Muscle layer of colon (tissue), 2 donors: ENCODE data around the gene N4BP2L1.

Experiments used
- H3K27ac ChIP-seq: one replicate; pipeline ENCODE4 v1.7.0; 2013; ENCODE audit warnings: low read depth, mild to moderate bottlenecking, low read length, moderate library complexity
- H3K27me3 ChIP-seq, 2 donors: one replicate each; pipeline ENCODE4 v1.7.0; 2013; ENCODE audit warnings: low read length in 2 of 2, mild to moderate bottlenecking in 2 of 2; ENCODE audit not compliant: insufficient read depth in 2 of 2, control insufficient read depth in 1 of 2
- H3K36me3 ChIP-seq: one replicate; pipeline ENCODE4 v1.7.0; 2013; ENCODE audit warnings: mild to moderate bottlenecking, low read length; ENCODE audit not compliant: insufficient read depth
- H3K4me1 ChIP-seq: one replicate; pipeline ENCODE4 v1.7.0; 2013; ENCODE audit warnings: mild to moderate bottlenecking, low read length; ENCODE audit not compliant: insufficient read depth
- H3K4me3 ChIP-seq, 2 donors: one replicate each; pipeline ENCODE4 v1.7.0; 2013; ENCODE audit warnings: low read length in 2 of 2, low read depth in 1 of 2, mild to moderate bottlenecking in 1 of 2, moderate library complexity in 1 of 2
- H3K9ac ChIP-seq: one replicate; pipeline ENCODE4 v1.7.0; 2013; ENCODE audit warnings: low read length
- H3K9me3 ChIP-seq: one replicate; pipeline ENCODE4 v1.7.0; 2013; ENCODE audit warnings: mild to moderate bottlenecking, low read length
- donor health status: abdominal sarcoma.
- donor health status: Adenocarcinoma of cecum.

The N4BP2L1 gene

GRCh38 chr13:32427852-32428580, at the start of gene N4BP2L1:
TSS of gene N4BP2L1 (minus strand) at chr13:32428130. CDS start at chr13:32428082, 48 bp downstream.
- H3K27ac ChIP-seq: peak within 1 kb of the TSS; percentile 68
- H3K9me3 ChIP-seq: no peaks in the 10 kb centered on the region
- H3K36me3 ChIP-seq: no peaks in the 10 kb centered on the region
- H3K27me3 ChIP-seq: no peaks in the 10 kb centered on the region
- H3K4me3 ChIP-seq: peak within 1 kb of the TSS; percentile 80 to 93
- H3K4me1 ChIP-seq: peaks cover 10% of the 10 kb centered on the region
- H3K9ac ChIP-seq: peak within 1 kb of the TSS; percentile 55

- Histone ChIP-seq H3K4me1 (no peaks in the 10 kb centered on the region), H3K27ac (no peak overlapping the region), H3K9me3 (no peaks in the 10 kb centered on the region), H3K4me3 (no peak overlapping the region), H3K36me3 (no peaks in the 10 kb centered on the region), H3K9ac (no peak overlapping the region), H3K27me3 (no peaks in the 10 kb centered on the region)
These were observed 49.0 kb upstream of the N4BP2L1 start for GRCh38 chr13:32476892-32477291.

GRCh38 chr13:32476021-32476731, 48.2 kb upstream of the N4BP2L1 start:
- Histone ChIP-seq H3K9me3 (no peaks in the 10 kb centered on the region), H3K27ac (no peak overlapping the region), H3K4me1 (no peaks in the 10 kb centered on the region), H3K27me3 (no peaks in the 10 kb centered on the region), H3K4me3 (no peak overlapping the region), H3K9ac (no peak overlapping the region), H3K36me3 (peaks cover 2% of the 10 kb centered on the region)

- Histone ChIP-seq H3K4me3 (no peak overlapping the region), H3K27me3 (no peaks in the 10 kb centered on the region), H3K9me3 (no peaks in the 10 kb centered on the region), H3K9ac (no peak overlapping the region), H3K4me1 (no peaks in the 10 kb centered on the region), H3K27ac (no peak overlapping the region), H3K36me3 (peaks cover 7% of the 10 kb centered on the region)
These were observed 47.3 kb upstream of the N4BP2L1 start for GRCh38 chr13:32474999-32475792.

GRCh38 chr13:32473650-32474049, 45.7 kb upstream of the N4BP2L1 start:
- Histone ChIP-seq H3K36me3 (peaks cover 7% of the 10 kb centered on the region), H3K27me3 (no peaks in the 10 kb centered on the region), H3K9ac (no peak overlapping the region), H3K27ac (no peak overlapping the region), H3K4me3 (no peak overlapping the region), H3K4me1 (no peaks in the 10 kb centered on the region), H3K9me3 (no peaks in the 10 kb centered on the region)

- Histone ChIP-seq H3K4me3 (no peak overlapping the region), H3K27ac (no peak overlapping the region), H3K36me3 (peaks cover 7% of the 10 kb centered on the region), H3K27me3 (no peaks in the 10 kb centered on the region), H3K4me1 (no peaks in the 10 kb centered on the region), H3K9me3 (no peaks in the 10 kb centered on the region), H3K9ac (no peak overlapping the region)
These were observed 44.3 kb upstream of the N4BP2L1 start for GRCh38 chr13:32472194-32472621.

GRCh38 chr13:32471187-32471922, 43.4 kb upstream of the N4BP2L1 start:
- H3K27ac ChIP-seq: no peak overlapping the region
- H3K9me3 ChIP-seq: no peaks in the 10 kb centered on the region

GRCh38 chr13:32468502-32469142, 40.7 kb upstream of the N4BP2L1 start:
- Histone ChIP-seq H3K4me3 (no peak overlapping the region), H3K4me1 (no peaks in the 10 kb centered on the region), H3K9ac (no peak overlapping the region), H3K27ac (no peak overlapping the region), H3K36me3 (peaks cover 7% of the 10 kb centered on the region), H3K9me3 (no peaks in the 10 kb centered on the region), H3K27me3 (no peaks in the 10 kb centered on the region)

More at GRCh38 chr13:32471187-32471922, 43.4 kb upstream of the N4BP2L1 start:
- no peak overlapping the region for H3K9ac ChIP-seq
- H3K36me3 ChIP-seq: peaks cover 7% of the 10 kb centered on the region
- H3K27me3 ChIP-seq: no peaks in the 10 kb centered on the region
- H3K4me3 ChIP-seq: no peak overlapping the region
- H3K4me1 ChIP-seq: no peaks in the 10 kb centered on the region

- Histone ChIP-seq H3K27me3 (no peaks in the 10 kb centered on the region), H3K4me1 (no peaks in the 10 kb centered on the region), H3K9me3 (no peaks in the 10 kb centered on the region), H3K36me3 (no peaks in the 10 kb centered on the region), H3K9ac (no peak overlapping the region), H3K27ac (no peak overlapping the region), H3K4me3 (no peak overlapping the region)
These were observed 28.7 kb upstream of the N4BP2L1 start for GRCh38 chr13:32456591-32456990.

- H3K36me3 ChIP-seq: no peaks in the 10 kb centered on the region
- no peak overlapping the region for H3K4me3 ChIP-seq
- H3K9me3 ChIP-seq: no peaks in the 10 kb centered on the region
- no peaks in the 10 kb centered on the region for H3K27me3 ChIP-seq
- no peaks in the 10 kb centered on the region for H3K4me1 ChIP-seq
- H3K27ac ChIP-seq: no peak overlapping the region
- H3K9ac ChIP-seq: no peak overlapping the region
These were observed 27.6 kb upstream of the N4BP2L1 start for GRCh38 chr13:32455594-32455903.
